ENCODE measurements around the gene MT4.
A peak's percentile ranks its signal among the peaks of the same experiment; 100 is the strongest.

The MT4 gene

DNA sequence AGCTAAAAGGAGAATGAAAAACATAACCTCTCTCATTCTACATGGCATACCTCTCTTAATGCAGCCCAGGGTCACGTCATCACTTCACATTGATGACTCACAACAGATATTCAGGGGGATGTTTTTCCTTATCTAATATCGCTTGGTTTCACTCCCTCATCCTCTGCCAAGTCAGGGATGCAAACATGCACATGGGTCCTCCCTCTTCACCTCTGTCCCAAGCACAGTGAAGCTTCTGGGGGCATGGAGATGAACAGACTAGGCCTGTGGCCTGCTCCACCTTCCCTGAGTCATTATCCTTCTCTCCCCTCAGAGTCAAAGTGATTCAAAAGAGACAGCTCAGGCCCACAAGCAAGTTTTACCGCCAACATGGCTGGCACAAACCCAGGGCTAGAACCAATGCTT is 41.2 kb downstream of the MT4 start:
- DNase-seq = no peak

- no peak for DNase-seq
Observed at GRCh38 chr16:56606476-56607108, 41.7 kb downstream of the MT4 start.

GRCh38 chr16:56607109-56607618 is 42.3 kb downstream of the MT4 start:
- DNase-seq = peak; percentile 50 to 77 (median 74)

- DNase-seq = no peak
Observed at GRCh38 chr16:56607675-56608042, 42.8 kb downstream of the MT4 start.

DNA sequence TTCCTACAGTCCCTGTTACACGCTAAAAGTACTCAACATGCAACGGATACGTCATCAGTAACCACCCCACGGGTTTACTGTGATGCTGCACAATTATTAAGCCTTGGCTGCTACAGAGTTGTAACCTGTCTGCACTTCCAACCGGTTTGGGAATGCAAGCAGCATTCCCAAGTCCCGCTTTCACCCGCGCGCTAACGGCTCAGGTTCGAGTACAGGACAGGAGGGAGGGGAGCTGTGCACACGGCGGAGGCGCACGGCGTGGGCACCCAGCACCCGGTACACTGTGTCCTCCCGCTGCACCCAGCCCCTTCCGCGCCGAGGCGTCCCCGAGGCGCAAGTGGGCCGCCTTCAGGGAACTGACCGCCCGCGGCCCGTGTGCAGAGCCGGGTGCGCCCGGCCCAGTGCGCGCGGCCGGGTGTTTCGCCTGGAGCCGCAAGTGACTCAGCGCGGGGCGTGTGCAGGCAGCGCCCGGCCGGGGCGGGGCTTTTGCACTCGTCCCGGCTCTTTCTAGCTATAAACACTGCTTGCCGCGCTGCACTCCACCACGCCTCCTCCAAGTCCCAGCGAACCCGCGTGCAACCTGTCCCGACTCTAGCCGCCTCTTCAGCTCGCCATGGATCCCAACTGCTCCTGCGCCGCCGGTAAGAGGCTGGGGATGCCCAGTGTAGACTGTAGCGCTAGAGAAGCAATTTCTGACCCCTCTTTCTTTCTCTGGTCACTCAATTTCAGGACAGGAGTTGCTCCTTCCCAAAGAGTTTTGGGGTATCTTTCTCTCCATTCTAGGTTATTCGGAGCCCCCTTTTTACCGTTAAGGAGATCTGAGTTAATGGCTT is 43.4 kb downstream of the MT4 start, which contains the start of gene MT2A:
Gene MT2A (plus strand): TSS at position 542 of the 833 bp plus-strand sequence. CDS start 72 bp downstream, at position 614.
- DNase-seq = peak; percentile 98 to 99 (median 99)

DNA sequence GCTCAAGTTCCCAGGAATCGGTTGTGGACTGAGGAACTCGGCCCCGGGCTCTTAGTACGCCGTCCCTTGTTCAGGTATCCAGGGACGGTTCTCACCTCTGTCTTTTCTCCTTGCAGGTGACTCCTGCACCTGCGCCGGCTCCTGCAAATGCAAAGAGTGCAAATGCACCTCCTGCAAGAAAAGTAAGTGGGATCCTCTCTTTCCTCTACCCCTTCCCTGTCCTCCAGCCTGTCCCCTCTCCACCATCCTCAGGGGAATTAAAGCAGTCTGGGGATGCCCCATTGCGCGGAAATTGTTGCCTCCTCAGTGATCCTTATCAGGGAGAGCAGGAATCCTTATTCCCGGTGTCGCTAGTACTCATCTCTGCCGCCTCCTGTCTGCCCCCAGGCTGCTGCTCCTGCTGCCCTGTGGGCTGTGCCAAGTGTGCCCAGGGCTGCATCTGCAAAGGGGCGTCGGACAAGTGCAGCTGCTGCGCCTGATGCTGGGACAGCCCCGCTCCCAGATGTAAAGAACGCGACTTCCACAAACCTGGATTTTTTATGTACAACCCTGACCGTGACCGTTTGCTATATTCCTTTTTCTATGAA is 44.1 kb downstream of the MT4 start:
- no peak for DNase-seq

DNA sequence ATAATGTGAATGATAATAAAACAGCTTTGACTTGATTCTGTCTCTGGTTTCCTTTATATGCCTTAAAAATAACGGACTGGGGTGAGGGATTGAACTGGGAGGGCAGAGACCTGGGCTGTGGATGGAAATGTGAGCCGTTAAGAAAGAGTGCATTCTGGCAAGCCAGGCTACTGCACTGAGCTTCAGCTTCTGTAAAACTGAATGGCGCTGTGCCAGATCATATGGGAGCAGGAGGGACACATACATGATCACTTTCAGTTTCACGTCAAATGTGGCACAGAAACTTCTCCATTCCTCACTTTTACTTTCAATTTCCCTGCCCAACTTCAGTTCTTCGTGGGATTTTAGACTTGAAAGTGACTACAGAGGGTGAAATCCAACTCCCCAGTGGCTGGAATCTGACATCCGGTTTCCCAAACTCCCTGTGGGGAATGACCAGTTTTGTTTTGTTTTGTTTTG is 44.6 kb downstream of the MT4 start:
- peak; percentile 95 to 99 (median 98) for DNase-seq

DNA sequence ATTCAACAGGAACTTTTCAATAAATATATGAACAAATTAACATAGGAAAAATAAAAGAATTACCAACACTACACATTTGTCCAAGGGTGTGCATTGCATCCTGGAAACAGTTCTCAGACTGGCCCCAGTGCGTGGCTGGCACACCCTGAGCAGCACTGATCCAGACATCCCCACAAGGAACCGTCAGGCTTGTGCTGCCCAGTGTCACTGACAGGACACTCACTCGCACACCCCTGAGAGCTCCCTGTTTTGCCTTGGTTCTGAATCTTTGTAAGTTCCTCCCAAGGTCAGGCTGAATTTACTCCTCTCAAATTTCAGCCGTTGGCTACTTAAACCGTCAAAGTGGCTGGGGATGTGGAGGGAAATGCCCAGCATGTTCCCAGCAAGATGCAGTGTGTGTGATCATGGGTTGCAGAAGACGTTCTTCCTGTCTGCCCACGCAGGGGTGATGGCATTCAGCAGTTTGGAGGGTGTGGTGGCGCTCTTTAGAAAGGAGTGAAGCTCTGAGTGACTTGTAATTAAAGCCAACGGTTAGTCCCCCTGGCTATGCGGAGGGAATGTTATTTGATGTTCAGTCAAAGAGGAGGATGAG is 45.2 kb downstream of the MT4 start:
- peak; percentile 96 to 99 (median 98) for DNase-seq

- DNase-seq = no peak
Observed at GRCh38 chr16:56610609-56611111, 45.8 kb downstream of the MT4 start.

DNA sequence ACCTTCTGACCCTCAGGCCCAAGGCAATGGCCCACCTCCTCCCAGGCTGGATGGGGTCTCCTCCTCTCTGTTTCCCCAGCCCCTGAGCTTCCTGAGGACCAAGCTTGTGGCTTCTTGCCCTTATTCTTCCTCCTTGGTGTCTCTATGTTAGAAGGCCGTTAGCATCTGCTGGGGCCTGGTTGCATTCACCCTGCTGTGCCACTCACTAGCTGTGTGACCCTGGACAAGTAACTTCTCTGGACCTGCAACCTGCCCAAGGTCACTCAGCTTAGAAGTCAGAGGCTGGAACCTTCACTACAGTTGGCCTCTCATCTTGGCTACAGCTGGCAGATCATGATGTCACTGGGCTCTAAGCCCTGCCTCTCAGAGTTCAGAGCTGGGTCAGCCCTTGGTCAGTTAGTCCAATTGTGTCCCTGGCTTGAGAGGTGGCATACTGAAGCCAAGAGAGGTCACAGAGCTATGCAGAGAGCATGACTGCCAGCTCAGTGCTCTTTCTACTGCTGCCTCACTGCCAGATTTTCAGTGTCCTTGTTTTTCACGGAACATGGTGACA is 46.5 kb downstream of the MT4 start:
- DNase-seq = peak in 2 of 3 donors; percentile 46 to 60

- no peak for DNase-seq
Observed at GRCh38 chr16:56613706-56614105, 48.8 kb downstream of the MT4 start.

DNA sequence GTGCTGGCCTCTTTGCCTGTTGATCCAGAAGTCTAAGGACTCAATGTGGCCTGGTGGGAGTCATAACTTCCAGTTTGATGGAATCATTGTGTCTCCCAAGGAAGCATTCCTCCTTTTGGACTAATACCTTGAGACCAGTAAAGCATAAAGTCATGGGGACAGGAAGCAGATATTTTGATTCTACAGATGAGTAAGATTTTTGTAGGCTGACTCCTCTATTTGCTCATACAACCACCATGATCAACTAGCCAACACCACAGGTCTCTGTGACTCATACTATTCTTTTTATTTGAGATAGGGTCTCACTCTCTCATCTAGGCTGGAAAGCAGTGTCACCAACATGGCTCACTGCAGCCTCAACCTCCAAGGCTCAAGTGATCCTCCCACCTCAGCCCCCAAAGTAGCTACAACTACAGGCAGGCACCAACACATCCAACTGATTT is 49.7 kb downstream of the MT4 start:
- DNase-seq = no peak

DNA sequence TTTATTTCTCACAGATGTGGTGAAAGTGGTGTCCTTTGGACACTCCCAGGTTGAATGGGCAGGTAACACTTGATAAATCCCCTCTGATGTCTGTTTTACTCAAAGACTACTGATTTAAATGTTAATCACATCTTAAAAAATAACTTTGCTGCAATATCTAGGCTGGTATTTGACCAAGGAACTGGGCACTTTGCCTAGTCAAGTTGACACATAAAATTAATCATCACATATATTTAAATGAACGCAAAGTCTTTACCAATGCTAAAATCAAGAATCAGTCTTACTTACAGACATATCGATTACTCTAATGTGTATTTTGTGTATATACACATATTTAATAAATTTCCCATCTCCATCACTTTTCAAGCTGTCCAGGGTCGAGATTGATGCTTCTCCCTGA is 50.5 kb downstream of the MT4 start:
- DNase-seq = no peak

GRCh38 chr16:56616608-56617211 is 51.8 kb downstream of the MT4 start:
- DNase-seq = no peak

DNA sequence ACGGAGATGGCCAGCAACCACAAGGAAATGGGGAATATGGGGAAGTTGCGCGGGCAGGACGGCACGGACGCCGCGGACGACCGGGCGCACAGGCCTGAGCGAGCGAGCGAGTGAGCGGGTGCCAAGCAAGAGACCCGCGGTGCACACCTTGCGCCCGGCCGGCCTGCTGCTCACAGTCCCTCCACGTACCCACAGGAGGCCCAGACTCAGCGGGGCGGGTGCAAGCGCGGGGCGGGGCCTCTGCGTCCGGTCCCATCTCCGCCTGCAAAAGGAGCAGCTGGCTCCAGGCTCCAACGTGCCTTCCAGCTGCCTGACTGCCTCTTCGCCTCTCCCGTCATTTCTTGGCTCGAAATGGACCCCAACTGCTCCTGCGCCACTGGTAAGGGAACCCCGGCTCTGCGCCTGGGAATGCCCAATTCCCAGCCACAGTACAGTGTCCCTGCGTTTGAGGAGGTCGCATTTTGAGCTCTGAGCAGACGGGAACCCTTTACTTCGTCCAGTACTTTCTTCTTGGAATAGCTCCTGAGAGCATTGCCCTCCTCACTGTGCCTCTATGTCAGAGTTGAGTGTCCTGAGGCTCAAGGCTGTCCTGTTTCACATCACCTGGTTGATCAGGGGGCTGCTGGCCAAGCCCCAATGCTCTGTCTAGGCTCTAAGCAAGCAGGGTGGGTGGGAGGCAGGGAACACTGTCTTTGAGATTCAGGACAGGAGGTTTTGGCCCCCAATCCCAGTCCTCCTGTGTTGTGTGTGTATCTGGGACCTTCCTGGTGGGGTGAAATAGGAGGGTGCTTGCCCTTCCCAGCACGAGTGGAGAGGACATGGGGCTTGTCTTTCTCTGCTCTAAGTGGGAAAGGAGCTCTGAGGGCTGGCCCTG is 52.6 kb downstream of the MT4 start:
- DNase-seq = peak in 1 of 3 donors; percentile 60

- no peak for DNase-seq
Observed at GRCh38 chr16:56618138-56618537, 53.3 kb downstream of the MT4 start.

Measured in suppressor macrophage treated with lipopolysaccharide for 1 hour (primary cell).